ENCODE data around the gene IAH1. TPM values are rescaled to one million over a fixed set of nuclear protein-coding genes. Genes with fewer than 3 reads are reported as not detected.

IAH1 gene
- total RNA-seq, 1 donor, result 52.1 TPM

DNA sequence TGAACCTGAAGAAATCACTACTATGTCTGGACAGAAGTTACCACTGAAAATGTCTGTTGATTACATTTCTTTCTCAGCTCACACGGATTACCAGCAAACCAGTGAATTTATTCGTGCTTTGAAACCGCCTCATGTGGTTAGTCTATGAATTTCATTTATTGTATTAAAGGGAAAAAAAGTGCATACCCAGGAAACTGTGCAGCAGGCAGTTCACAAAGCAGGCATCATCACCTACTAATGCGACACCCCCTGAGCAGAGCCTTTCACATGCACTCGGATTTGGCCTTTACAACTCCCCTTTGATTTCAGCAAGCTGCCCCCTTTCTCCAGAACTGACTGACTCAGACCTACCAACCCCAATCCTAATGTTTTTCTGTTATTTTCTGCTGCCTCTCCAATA is 30.8 kb upstream of the IAH1 start:
- Histone ChIP-seq H3K4me1 (ENCODE audit: insufficient read depth, low read length) (peaks cover 19% of the 10 kb centered on the region), H4K20me1 (ENCODE audit: insufficient read depth, low read length) (no peaks in the 10 kb centered on the region), H3K79me2 (ENCODE audit: insufficient read depth, low read length) (no peaks in the 10 kb centered on the region), H3K27ac (ENCODE audit: low read depth, low read length) (no peak overlapping the region), H3K4me2 (ENCODE audit: insufficient read depth, low read length) (no peak overlapping the region), H3K36me3 (ENCODE audit: insufficient read depth, low read length) (peaks cover 48% of the 10 kb centered on the region), H2AFZ (ENCODE audit: low read length) (no peak overlapping the region), H3K4me3 (ENCODE audit: insufficient read depth, low read length) (no peak overlapping the region), H3K9me3 (ENCODE audit: low read depth, low read length) (no peaks in the 10 kb centered on the region), H3K27me3 (ENCODE audit: insufficient read depth, low read length) (no peaks in the 10 kb centered on the region)
- no peak for DNase-seq (ENCODE audit: insufficient read length, low spot score, missing footprints)
- TF ChIP-seq, protein P1, sequence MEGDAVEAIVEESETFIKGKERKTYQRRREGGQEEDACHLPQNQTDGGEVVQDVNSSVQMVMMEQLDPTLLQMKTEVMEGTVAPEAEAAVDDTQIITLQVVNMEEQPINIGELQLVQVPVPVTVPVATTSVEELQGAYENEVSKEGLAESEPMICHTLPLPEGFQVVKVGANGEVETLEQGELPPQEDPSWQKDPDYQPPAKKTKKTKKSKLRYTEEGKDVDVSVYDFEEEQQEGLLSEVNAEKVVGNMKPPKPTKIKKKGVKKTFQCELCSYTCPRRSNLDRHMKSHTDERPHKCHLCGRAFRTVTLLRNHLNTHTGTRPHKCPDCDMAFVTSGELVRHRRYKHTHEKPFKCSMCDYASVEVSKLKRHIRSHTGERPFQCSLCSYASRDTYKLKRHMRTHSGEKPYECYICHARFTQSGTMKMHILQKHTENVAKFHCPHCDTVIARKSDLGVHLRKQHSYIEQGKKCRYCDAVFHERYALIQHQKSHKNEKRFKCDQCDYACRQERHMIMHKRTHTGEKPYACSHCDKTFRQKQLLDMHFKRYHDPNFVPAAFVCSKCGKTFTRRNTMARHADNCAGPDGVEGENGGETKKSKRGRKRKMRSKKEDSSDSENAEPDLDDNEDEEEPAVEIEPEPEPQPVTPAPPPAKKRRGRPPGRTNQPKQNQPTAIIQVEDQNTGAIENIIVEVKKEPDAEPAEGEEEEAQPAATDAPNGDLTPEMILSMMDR (IDR thresholded peaks at IDR 0.05; ENCODE audit: extremely low read depth, low read depth, low read length), result no peak

DNA sequence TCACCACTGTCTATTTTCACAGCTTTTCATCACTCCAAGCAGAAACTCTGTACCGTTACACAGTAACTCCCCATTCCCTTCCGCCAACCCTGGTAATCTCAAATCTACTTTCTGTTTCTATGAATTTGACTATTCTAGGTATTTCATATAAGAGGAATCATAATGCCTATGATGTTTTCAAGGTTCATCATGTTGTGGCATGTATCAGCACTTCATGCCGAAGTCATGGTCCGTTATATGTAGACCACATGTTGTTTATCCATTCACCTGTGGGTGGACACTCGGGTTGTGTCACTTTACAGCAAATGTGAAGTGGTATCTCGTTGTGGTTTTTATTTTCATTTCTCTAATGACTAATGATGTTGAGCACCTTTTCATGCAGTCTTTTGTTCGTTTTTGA is 29.3 kb upstream of the IAH1 start:
- Histone ChIP-seq H2AFZ (ENCODE audit: low read length) (no peak overlapping the region), H3K27me3 (ENCODE audit: insufficient read depth, low read length) (no peaks in the 10 kb centered on the region)

DNA sequence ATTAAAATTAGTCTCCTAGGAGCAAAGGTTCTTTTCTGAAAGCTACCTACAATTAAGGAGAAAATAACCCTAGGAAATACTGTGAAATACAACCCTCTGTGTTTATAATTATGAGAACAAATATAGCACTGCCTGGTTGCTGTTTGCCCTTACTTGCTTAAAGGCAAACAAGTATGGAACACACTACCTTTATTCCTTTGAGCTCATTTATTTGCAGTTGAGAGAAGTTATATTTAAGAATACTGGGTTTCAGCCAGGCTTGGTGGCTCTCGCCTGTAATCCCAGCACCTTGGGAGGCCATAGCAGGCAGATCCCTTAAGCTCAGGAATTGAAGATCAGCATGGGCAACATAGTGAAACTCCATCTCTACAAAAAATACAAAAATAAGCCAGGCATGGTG is 23.1 kb upstream of the IAH1 start:
- Histone ChIP-seq H3K36me3 (ENCODE audit: insufficient read depth, low read length) (peaks cover 31% of the 10 kb centered on the region), H4K20me1 (ENCODE audit: insufficient read depth, low read length) (no peaks in the 10 kb centered on the region), H3K4me2 (ENCODE audit: insufficient read depth, low read length) (no peak overlapping the region), H3K79me2 (ENCODE audit: insufficient read depth, low read length) (no peaks in the 10 kb centered on the region), H3K4me1 (ENCODE audit: insufficient read depth, low read length) (no peaks in the 10 kb centered on the region), H3K9me3 (ENCODE audit: low read depth, low read length) (no peaks in the 10 kb centered on the region), H3K27me3 (ENCODE audit: insufficient read depth, low read length) (no peaks in the 10 kb centered on the region), H3K4me3 (ENCODE audit: insufficient read depth, low read length) (no peak overlapping the region), H2AFZ (ENCODE audit: low read length) (no peak overlapping the region), H3K27ac (ENCODE audit: low read depth, low read length) (no peak overlapping the region)
- TF ChIP-seq, protein P1 (IDR thresholded peaks at IDR 0.05; ENCODE audit: extremely low read depth, low read depth, low read length), result no peak
- no peak for DNase-seq (ENCODE audit: insufficient read length, low spot score, missing footprints)

More for the DNA sequence above, 29.3 kb upstream of the IAH1 start:
- Histone ChIP-seq H3K4me1 (ENCODE audit: insufficient read depth, low read length) (peaks cover 12% of the 10 kb centered on the region), H3K79me2 (ENCODE audit: insufficient read depth, low read length) (no peaks in the 10 kb centered on the region), H3K36me3 (ENCODE audit: insufficient read depth, low read length) (peaks cover 50% of the 10 kb centered on the region), H3K4me2 (ENCODE audit: insufficient read depth, low read length) (no peak overlapping the region), H4K20me1 (ENCODE audit: insufficient read depth, low read length) (no peaks in the 10 kb centered on the region), H3K9me3 (ENCODE audit: low read depth, low read length) (no peaks in the 10 kb centered on the region), H3K27ac (ENCODE audit: low read depth, low read length) (no peak overlapping the region), H3K4me3 (ENCODE audit: insufficient read depth, low read length) (no peak overlapping the region)
- DNase-seq (ENCODE audit: insufficient read length, low spot score, missing footprints), result no peak
- TF ChIP-seq, protein P1 (IDR thresholded peaks at IDR 0.05; ENCODE audit: extremely low read depth, low read depth, low read length), result no peak

DNA sequence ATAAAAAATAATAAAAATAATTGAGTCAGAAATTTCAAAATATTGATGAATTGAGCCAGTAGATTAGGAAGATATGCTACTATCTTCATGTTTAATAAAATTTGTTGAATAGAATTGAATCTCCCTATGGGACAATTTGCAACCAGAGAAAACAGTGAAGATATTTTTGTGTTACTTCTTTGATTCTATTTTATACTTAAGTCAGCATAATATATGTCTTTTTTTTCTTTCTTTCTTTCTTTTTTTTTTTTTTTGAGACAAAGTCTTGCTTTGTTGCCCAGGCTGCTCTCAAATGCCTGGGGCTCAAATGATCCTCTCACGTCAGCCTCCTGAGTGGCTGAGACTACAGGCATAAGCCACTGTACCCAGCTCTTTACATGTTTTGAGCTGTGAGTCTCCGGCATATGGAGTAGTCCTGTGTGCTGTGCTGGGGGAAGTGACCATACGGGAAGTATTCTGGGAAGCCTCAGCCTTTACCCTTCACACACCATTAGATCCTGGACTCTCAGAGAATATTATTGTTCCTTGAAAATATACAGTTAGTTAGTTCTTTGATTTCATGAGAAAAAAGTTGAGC is 13.8 kb upstream of the IAH1 start:
- TF ChIP-seq, protein P1 (IDR thresholded peaks at IDR 0.05; ENCODE audit: extremely low read depth, low read depth, low read length), result no peak
- H3K79me2 ChIP-seq (ENCODE audit: insufficient read depth, low read length), result no peaks in the 10 kb centered on the region
- H3K4me2 ChIP-seq (ENCODE audit: insufficient read depth, low read length), result no peak overlapping the region
- no peak overlapping the region for H3K4me3 ChIP-seq (ENCODE audit: insufficient read depth, low read length)
- H3K9me3 ChIP-seq (ENCODE audit: low read depth, low read length), result no peaks in the 10 kb centered on the region
- no peak overlapping the region for H3K27ac ChIP-seq (ENCODE audit: low read depth, low read length)
- H4K20me1 ChIP-seq (ENCODE audit: insufficient read depth, low read length), result no peaks in the 10 kb centered on the region
- no peak overlapping the region for H2AFZ ChIP-seq (ENCODE audit: low read length)
- H3K36me3 ChIP-seq (ENCODE audit: insufficient read depth, low read length), result peaks cover 25% of the 10 kb centered on the region
- no peak for DNase-seq (ENCODE audit: insufficient read length, low spot score, missing footprints)
- no peaks in the 10 kb centered on the region for H3K27me3 ChIP-seq (ENCODE audit: insufficient read depth, low read length)
- peaks cover 4% of the 10 kb centered on the region for H3K4me1 ChIP-seq (ENCODE audit: insufficient read depth, low read length)

Data from osteoblast (primary cell).